HG02973 (cell line): ENCODE data around the gene LY6G5B.
A peak's percentile ranks its signal among the peaks of the same experiment; 100 is the strongest.

Source experiments
- ATAC-seq: cut with Tn5 transposase; IDR thresholded peaks from one replicate; pipeline ENCODE4 v1.9.1; 2021; ENCODE audit warnings: moderate library complexity; ENCODE audit not compliant: unreplicated experiment

Gene LY6G5B

GRCh38 chr6:31662124-31662723 is 7.6 kb upstream of the LY6G5B start:
- no peak for ATAC-seq

DNA sequence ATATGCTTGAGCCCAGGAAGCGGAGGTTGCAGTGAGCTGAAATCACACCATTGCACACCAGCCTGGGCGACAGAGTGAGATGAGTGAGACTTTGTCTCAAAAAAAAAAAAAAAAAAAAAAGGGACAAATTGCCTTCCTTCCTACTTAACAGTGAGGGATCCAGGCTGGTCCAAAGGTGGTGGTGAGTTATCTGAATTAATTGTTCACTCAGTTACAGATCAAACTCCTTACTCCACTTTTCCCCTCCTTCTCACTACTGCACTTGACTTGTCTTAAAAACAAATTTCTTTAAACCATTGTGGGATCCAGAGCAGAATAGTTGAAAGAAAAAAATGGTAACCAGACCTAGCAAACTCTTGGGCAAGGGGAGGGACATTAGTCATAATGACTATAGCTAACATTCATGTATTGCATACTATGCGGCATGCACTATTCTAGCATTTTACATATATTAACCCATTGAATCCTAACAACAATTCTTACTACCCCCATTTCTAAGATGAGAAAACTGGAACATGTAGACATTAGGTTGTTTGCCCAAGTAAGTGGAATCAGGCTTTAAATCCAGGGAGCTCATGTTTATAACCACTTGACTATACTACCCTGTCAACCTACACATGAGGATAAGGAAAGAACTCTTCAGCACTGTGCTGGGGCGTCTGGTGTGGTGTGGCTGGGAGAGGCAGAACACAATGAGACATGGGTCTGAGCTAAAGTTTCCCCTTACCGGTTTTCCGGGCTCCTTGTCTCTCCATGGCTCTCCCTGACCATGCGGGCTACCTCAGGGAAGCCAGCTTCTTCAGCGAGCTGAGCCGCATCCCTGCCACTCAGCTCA is 6.4 kb upstream of the LY6G5B start:
- ATAC-seq, result no peak

DNA sequence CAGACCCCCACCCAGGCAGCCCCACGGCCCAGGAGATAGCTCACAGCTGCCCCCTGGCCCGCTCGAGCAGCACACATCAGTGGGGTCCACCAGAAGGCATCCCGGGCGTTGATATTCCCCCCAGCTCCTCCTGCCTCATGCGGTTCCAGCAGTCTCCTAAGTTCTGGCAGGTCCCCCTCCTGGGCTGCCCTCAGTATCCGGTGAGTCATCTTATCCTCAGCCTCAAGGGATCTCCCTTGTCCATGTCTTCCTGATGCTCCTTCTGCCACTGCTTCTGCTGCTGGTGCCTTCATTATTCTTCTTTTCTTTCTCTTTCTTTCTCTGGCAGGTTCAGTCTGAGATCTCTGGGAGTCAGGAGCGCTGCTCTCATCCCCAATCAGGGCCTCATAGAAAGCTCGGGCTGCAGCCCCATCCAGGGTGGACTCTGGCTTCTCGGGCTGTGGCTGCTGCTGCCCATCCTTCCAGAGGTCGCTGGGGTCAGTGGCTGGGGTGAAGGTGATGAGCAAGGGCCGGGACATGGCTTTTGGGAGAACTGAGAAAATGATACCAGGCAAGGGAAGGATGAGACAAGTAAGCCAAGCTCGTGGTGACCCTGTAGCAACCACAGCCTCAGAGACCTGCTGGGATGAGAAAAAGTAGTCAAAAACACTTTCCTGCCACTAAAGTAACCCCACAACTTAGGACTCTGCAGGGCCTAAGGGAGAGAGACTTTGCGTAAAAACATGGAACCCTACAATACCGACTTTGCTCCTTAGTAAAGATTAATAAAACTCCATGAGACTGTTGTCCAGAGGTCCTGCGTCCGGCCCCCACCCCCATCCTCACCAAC is 5.6 kb upstream of the LY6G5B start:
- ATAC-seq, result no peak

DNA sequence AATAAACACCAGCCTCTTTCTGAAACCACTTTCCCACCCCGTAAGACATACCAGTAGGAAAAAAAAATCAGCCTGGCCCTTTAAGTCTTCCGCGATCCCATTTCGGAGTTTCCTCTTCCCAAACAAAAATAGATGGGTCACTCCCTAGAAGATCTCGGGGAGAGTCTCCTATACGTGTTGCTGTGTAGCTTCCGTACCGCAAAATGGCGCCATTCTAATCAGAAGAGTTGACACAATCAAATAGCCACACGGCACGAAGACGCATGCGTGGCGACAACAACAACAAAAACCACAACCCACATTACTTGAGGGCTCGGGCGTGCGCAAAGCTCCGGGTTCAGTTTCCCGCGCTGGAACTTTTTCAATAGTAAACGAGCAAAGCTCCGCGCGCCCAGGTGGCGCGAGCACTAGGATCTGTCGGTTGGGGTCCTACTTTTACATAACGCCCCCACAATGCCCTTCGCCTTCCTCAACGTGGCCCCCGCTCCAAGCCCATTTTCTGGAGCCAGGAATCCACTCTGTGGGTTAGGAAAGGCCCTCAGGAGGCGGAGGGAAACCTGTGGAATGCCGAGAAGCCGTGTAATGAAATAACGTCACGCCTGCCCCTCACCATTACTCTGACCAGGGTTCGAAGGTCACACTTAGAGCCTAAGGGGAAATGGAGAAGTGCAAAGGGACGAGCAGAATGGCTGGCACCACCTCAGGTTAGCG is 4.8 kb upstream of the LY6G5B start, which contains the start of gene GPANK1:
GPANK1 (minus strand) TSS at position 208 of the 711 bp plus-strand sequence. CDS start 519 bp downstream, outside the sequence.
- ATAC-seq, result peak; percentile 29

GRCh38 chr6:31665501-31666336 is 4.1 kb upstream of the LY6G5B start, which contains the start of gene CSNK2B:
TSS of gene CSNK2B (plus strand) at chr6:31666080. CDS start at chr6:31666832, 752 bp downstream.
- peak; percentile 73 for ATAC-seq

DNA sequence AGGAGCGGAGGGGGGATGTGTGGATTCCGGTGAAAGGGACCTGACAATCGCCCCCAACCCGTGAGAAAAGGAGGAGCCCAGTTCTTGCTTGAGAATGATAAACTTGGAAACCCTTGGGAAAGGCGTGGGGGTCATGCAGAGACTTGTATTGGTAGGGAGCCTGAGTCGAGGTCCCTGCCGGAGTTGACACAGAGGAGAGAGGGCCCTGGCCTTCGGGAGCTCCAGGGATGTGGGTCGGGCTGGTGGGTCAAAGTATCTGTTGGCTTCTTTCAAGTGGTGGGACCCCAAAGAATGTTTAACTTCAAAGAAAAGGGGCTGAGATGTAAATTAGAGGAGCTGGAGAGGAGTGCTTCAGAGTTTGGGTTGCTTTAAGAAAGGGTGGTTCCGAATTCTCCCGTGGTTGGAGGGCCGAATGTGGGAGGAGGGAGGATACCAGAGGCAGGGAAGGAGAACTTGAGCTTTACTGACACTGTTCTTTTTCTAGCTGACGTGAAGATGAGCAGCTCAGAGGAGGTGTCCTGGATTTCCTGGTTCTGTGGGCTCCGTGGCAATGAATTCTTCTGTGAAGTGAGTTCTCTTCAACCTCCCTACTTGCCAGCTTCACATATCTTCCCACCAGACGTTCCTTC is 3.3 kb upstream of the LY6G5B start:
- ATAC-seq, result no peak

DNA sequence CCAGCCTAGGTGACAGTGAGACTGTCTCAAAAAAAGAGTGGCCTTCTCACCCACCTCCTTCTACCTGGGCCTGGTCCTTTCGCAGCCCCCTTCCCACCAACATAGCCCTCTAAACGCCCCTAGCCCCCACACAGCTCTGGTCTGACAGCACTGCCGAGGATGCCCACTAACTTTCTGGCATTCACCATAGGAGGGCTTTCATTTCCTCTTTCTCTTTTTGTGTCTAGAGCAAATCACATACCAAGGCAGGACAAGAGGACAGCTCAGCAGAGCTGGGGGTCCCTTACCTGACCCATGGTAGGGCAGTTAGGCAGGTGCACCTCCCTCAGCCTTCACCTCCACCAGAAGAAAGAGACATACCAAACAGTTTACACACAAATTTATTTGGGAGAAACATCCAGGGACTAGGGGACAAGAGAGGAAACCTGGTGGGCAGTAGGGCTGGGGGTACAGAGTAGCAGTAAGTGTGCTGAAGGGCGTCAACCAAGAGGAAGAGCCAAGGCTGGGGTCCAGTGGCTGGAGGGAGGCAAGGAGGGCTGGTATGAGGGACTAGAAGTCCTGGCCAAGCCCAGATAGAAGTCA is 6.6 kb downstream of the LY6G5B start:
- ATAC-seq, result no peak

DNA sequence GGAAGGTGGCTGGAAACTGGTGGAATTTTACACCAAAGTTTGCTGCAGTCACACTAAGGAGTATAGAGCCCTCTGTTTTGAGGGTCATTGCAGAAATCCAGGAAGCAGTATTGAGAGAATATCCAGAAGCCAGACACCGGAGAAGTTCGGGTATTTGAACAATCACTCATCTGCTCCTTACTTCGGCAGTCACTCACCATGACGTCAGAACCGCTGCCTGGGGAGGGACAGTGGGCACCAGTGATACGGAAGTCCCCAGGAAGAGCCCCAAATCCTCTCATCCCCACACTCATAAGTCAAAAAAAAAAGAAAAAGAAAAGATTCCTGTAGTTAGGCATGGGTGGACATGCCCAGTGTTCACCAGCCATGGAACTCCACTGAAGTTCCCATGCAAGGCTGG is 7.1 kb downstream of the LY6G5B start:
- no peak for ATAC-seq

DNA sequence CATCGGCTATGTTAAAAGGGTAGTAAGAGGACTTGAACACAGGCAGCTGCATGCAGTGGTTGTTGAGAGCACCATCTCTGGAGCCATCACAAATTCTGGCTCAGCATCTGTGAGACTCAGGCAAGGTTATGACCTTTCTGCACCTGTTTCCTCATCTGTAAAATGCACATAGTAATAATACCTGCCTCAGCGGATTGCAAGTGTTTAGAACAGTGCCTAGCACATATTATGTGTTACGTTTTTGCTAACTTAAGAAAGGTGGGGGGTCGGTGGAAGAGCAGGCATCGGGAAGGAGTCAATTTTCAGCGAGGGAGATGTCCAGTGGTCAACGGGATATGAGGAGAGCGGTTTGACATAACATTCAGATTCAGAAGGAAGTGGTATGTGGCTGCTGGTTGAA is 8.2 kb downstream of the LY6G5B start:
- ATAC-seq, result no peak

GRCh38 chr6:31680226-31681134 is 10.7 kb downstream of the LY6G5B start, which contains the start of gene LY6G5C:
TSS of gene LY6G5C (minus strand) at chr6:31681067. CDS start at chr6:31680373, 694 bp downstream.
- no peak for ATAC-seq

DNA sequence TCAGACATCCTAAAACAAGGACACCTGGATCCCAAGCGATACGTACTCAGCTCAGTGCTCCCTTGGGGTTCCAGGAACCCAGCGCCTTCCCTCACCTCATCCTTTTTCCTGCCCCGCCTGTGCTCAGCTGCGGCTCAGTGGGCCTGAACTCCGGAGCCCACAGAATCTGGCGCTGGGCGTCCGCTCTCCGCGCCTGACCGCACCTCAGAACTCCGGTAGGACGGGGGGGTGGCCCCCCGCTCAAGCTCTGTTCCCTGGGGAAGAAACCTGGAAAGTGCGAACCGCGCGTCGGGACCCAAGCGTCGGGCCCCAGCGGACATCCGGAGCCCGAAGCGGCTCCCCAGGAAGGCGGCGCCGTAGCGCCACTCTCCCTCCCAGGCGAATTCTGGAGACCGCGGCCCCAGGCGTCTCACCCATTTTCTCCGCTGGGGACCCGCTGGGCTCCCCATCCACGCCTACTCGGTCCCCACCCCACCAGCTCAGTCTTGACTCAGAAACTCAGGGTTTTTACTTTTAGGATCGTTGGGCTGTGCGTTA is 11.4 kb downstream of the LY6G5B start:
- ATAC-seq, result no peak

DNA sequence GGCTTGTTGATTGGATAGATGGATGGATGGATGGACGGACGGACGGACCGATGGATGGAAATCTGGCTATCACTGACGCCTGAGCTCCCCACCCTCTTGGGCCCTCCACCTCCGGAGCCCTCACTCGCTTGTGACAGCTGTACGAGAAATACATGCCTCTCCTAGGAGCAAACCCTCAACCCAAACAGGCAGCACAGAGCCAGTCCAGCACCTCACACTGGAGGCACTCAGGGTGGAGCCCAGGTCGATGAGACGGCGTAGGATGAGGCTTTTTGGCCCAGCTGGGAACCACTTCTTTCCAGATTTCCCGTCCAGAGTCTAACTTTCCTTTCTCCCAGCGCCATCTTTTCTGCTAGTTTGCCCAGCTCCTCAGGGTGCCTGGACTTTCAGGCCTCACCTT is 13.8 kb downstream of the LY6G5B start:
- no peak for ATAC-seq

GRCh38 chr6:31686483-31686882 is 16.7 kb downstream of the LY6G5B start:
- no peak for ATAC-seq

GRCh38 chr6:31687321-31687720 is 17.5 kb downstream of the LY6G5B start:
- ATAC-seq, result no peak

- ATAC-seq, result no peak
These were observed 18.3 kb downstream of the LY6G5B start for GRCh38 chr6:31687860-31688693.

- no peak for ATAC-seq
These were observed 19.7 kb downstream of the LY6G5B start for GRCh38 chr6:31689249-31690110.
